ENCODE measurements around the gene TUBA4B.
A peak's percentile ranks its signal among the peaks of the same experiment; 100 is the strongest.

The TUBA4B gene

DNA sequence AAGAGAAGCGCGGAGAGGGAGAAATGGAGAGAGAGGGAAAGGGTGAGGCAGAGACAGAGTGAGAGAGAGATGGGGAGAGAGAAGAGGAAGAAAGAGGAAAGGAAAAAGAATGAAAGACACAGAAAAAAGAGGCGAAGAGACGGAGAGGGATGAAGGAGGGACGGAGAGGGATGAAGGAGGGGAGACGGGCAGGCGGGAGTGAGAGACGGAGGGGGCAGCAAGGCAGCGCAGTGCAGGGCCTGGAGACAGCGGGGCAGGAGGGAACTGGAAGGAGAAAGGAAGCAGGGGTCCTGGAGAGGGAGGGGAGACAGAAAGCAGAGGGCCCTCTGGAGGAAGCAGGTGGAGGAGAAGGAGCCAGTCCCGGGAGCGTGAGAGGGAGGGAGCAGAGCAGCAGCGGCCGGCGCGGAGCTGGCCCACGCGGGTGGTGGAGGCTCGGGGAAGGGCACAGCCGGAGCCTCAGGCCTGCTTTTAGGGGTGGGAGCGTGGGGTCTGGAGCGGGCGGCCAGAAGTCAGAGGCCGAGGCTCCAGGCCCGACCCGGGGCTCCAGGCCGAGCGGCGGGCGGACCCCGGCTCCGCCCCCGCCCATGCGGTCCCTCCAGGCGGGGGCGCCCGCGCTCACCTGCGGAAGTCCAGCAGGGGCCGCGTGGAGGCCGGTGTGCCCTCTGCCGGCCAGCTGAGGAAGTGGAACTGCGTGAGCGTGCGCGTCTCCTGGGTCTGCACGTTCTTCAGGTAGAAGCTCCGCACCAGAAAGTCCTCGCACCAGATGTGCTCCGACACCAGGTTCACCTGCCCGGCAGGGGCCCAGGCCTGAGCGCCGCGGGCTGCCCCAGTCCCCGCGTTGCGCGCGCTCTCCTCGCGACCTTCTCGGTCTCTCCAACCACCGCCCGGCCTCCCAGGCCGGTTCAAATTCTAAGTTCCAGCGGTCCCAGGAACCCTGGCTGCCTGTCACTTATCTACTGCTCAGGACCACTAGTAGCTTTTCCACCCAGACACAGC is 41.6 kb downstream of the TUBA4B start:
- peak overlapping the region; percentile 62 for H3K14ac ChIP-seq (ENCODE audit: low read length)
- peak overlapping the region; percentile 74 for H3K4me3 ChIP-seq (ENCODE audit: low read depth, low read length)
- peak overlapping the region; percentile 83 for H4K12ac ChIP-seq (ENCODE audit: low read depth, low read length)
- H3K79me1 ChIP-seq (ENCODE audit: low read length): peaks cover 4% of the 10 kb centered on the region
- H3K27me3 ChIP-seq (ENCODE audit: insufficient read depth, low read length): no peaks in the 10 kb centered on the region
- H3K18ac ChIP-seq (ENCODE audit: low read length): peak overlapping the region; percentile 18
- H2BK5ac ChIP-seq (ENCODE audit: low read depth, low read length, poor library complexity): peak overlapping the region; percentile 42
- H2BK12ac ChIP-seq (ENCODE audit: low read length): no peak overlapping the region
- H3K4me1 ChIP-seq (ENCODE audit: control insufficient read depth in 1 of 2, insufficient read depth in 2 of 2, low read length in 2 of 2): peaks cover 4% of the 10 kb centered on the region in 2 experiments
- H3K9ac ChIP-seq (ENCODE audit: low read length): peak overlapping the region; percentile 77
- H3K27ac ChIP-seq (ENCODE audit: low read depth, low read length): no peak overlapping the region
- no peak overlapping the region for H3K23ac ChIP-seq (ENCODE audit: low read length)
- H3K79me2 ChIP-seq (ENCODE audit: control insufficient read depth, insufficient read depth, low read length, poor library complexity): no peaks in the 10 kb centered on the region
- peak overlapping the region; percentile 61 for H2BK120ac ChIP-seq (ENCODE audit: insufficient read depth, low read length, poor library complexity)
- peak overlapping the region; percentile 81 for H3K4me2 ChIP-seq (ENCODE audit: low read length)
- peak overlapping the region; percentile 47 for H4K91ac ChIP-seq (ENCODE audit: low read depth, low read length)
- peak overlapping the region; percentile 75 for H2AFZ ChIP-seq (ENCODE audit: insufficient read depth, low read length, poor library complexity)
- no peaks in the 10 kb centered on the region for H3K9me3 ChIP-seq (ENCODE audit: insufficient read depth, low read depth, low read length)
- no peaks in the 10 kb centered on the region for H3K36me3 ChIP-seq (ENCODE audit: control insufficient read depth in 1 of 2, insufficient read depth in 2 of 2, low read length in 2 of 2)
- peak overlapping the region; percentile 88 for H4K8ac ChIP-seq (ENCODE audit: low read depth, low read length)
- H3K4ac ChIP-seq (ENCODE audit: low read depth, low read length): no peak overlapping the region
- DNase-seq: peak; percentile 91 to 96
- WGBS (ENCODE audit: extremely low coverage, insufficient coverage, insufficient read length): 100% methylated on average over 2 of the region's 67 CpGs
- H2AK5ac ChIP-seq (ENCODE audit: low read length): no peak overlapping the region

- Histone ChIP-seq H3K14ac (ENCODE audit: low read length) (no peak overlapping the region), H3K27ac (ENCODE audit: low read depth, low read length) (no peak overlapping the region), H3K4me1 (ENCODE audit: control insufficient read depth in 1 of 2, insufficient read depth in 2 of 2, low read length in 2 of 2) (peaks cover 4% of the 10 kb centered on the region in 2 experiments), H3K27me3 (ENCODE audit: insufficient read depth, low read length) (no peaks in the 10 kb centered on the region), H2BK120ac (ENCODE audit: insufficient read depth, low read length, poor library complexity) (no peak overlapping the region), H3K23ac (ENCODE audit: low read length) (no peak overlapping the region), H4K12ac (ENCODE audit: low read depth, low read length) (no peak overlapping the region), H3K9me3 (ENCODE audit: insufficient read depth, low read depth, low read length) (no peaks in the 10 kb centered on the region), H4K91ac (ENCODE audit: low read depth, low read length) (no peak overlapping the region), H3K4ac (ENCODE audit: low read depth, low read length) (no peak overlapping the region), H3K18ac (ENCODE audit: low read length) (no peak overlapping the region), H4K8ac (ENCODE audit: low read depth, low read length) (no peak overlapping the region), H2AFZ (ENCODE audit: insufficient read depth, low read length, poor library complexity) (no peak overlapping the region), H3K4me3 (ENCODE audit: low read depth, low read length) (no peak overlapping the region), H2BK5ac (ENCODE audit: low read depth, low read length, poor library complexity) (no peak overlapping the region), H2BK12ac (ENCODE audit: low read length) (no peak overlapping the region), H2AK5ac (ENCODE audit: low read length) (no peak overlapping the region), H3K4me2 (ENCODE audit: low read length) (no peak overlapping the region), H3K36me3 (ENCODE audit: control insufficient read depth in 1 of 2, insufficient read depth in 2 of 2, low read length in 2 of 2) (no peaks in the 10 kb centered on the region), H3K79me1 (ENCODE audit: low read length) (peaks cover 4% of the 10 kb centered on the region), H3K79me2 (ENCODE audit: control insufficient read depth, insufficient read depth, low read length, poor library complexity) (no peaks in the 10 kb centered on the region), H3K9ac (ENCODE audit: low read length) (no peak overlapping the region)
- no CpG with 5 or more reads among the region's 14 CpGs for WGBS (ENCODE audit: extremely low coverage, insufficient coverage, insufficient read length)
- no peak for DNase-seq
Observed at GRCh38 chr2:219296142-219296541, 43.1 kb downstream of the TUBA4B start.

DNA sequence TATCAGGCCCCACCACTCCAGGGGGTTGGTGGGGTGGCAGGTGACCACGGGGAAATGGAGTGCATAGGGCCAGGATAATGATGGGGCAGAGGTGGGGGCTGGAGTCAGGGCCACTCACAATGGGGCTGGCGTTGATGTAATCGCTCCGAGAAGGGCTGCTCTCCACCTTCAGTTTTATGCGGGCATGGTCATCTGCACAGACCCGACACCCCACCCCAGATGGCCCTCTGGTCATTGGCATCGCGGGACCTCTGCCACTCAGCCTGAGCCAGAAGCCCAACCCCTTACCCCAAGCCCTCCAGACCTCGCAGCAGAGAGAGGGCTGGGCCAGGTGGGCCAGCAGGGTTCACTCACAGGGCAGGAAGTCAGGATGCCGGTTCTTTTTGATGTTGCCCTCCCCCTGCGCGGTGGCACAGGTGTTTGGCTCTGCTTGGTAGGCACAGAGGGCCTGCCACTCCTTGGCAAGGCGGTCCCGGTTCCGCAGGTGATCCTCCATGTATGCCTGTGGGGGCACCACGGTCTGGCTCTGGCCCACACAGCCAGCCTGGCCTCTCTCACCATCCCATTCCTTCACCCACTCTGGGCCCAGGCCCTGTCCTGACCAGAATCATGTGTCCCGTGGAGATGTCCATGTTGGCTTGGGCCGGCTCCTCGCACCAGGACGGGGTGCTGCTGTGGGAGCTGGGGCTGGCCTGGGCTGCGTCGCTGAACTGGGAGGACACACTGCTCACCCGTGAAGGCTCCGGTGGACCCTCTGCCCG is 43.8 kb downstream of the TUBA4B start:
- H3K4me1 ChIP-seq (ENCODE audit: control insufficient read depth in 1 of 2, insufficient read depth in 2 of 2, low read length in 2 of 2): peaks cover 4% of the 10 kb centered on the region in 2 experiments
- no peak overlapping the region for H2BK5ac ChIP-seq (ENCODE audit: low read depth, low read length, poor library complexity)
- H3K36me3 ChIP-seq (ENCODE audit: control insufficient read depth in 1 of 2, insufficient read depth in 2 of 2, low read length in 2 of 2): no peaks in the 10 kb centered on the region
- no peak overlapping the region for H3K4ac ChIP-seq (ENCODE audit: low read depth, low read length)
- no peak for DNase-seq
- no peak overlapping the region for H3K4me3 ChIP-seq (ENCODE audit: low read depth, low read length)
- no peak overlapping the region for H2AFZ ChIP-seq (ENCODE audit: insufficient read depth, low read length, poor library complexity)
- H3K79me1 ChIP-seq (ENCODE audit: low read length): peaks cover 4% of the 10 kb centered on the region
- no peaks in the 10 kb centered on the region for H3K79me2 ChIP-seq (ENCODE audit: control insufficient read depth, insufficient read depth, low read length, poor library complexity)
- H3K18ac ChIP-seq (ENCODE audit: low read length): no peak overlapping the region
- H4K8ac ChIP-seq (ENCODE audit: low read depth, low read length): no peak overlapping the region
- H3K14ac ChIP-seq (ENCODE audit: low read length): no peak overlapping the region
- no peak overlapping the region for H3K27ac ChIP-seq (ENCODE audit: low read depth, low read length)
- no peak overlapping the region for H3K23ac ChIP-seq (ENCODE audit: low read length)
- no peak overlapping the region for H4K91ac ChIP-seq (ENCODE audit: low read depth, low read length)
- no peak overlapping the region for H3K9ac ChIP-seq (ENCODE audit: low read length)
- H2BK120ac ChIP-seq (ENCODE audit: insufficient read depth, low read length, poor library complexity): no peak overlapping the region
- H4K12ac ChIP-seq (ENCODE audit: low read depth, low read length): no peak overlapping the region
- no CpG with 5 or more reads among the region's 25 CpGs for WGBS (ENCODE audit: extremely low coverage, insufficient coverage, insufficient read length)
- H3K9me3 ChIP-seq (ENCODE audit: insufficient read depth, low read depth, low read length): no peaks in the 10 kb centered on the region
- no peak overlapping the region for H3K4me2 ChIP-seq (ENCODE audit: low read length)
- no peak overlapping the region for H2AK5ac ChIP-seq (ENCODE audit: low read length)
- H3K27me3 ChIP-seq (ENCODE audit: insufficient read depth, low read length): no peaks in the 10 kb centered on the region
- no peak overlapping the region for H2BK12ac ChIP-seq (ENCODE audit: low read length)

- Histone ChIP-seq H4K8ac (ENCODE audit: low read depth, low read length) (no peak overlapping the region), H3K4me3 (ENCODE audit: low read depth, low read length) (no peak overlapping the region), H3K18ac (ENCODE audit: low read length) (no peak overlapping the region), H3K23ac (ENCODE audit: low read length) (no peak overlapping the region), H3K4me2 (ENCODE audit: low read length) (no peak overlapping the region), H2BK12ac (ENCODE audit: low read length) (no peak overlapping the region), H3K4ac (ENCODE audit: low read depth, low read length) (no peak overlapping the region), H2BK120ac (ENCODE audit: insufficient read depth, low read length, poor library complexity) (no peak overlapping the region), H4K91ac (ENCODE audit: low read depth, low read length) (no peak overlapping the region), H3K79me2 (ENCODE audit: control insufficient read depth, insufficient read depth, low read length, poor library complexity) (no peaks in the 10 kb centered on the region), H3K14ac (ENCODE audit: low read length) (no peak overlapping the region), H3K27me3 (ENCODE audit: insufficient read depth, low read length) (no peaks in the 10 kb centered on the region), H4K12ac (ENCODE audit: low read depth, low read length) (no peak overlapping the region), H2AFZ (ENCODE audit: insufficient read depth, low read length, poor library complexity) (no peak overlapping the region), H3K36me3 (ENCODE audit: control insufficient read depth in 1 of 2, insufficient read depth in 2 of 2, low read length in 2 of 2) (no peaks in the 10 kb centered on the region), H3K4me1 (ENCODE audit: control insufficient read depth in 1 of 2, insufficient read depth in 2 of 2, low read length in 2 of 2) (peaks cover 4% of the 10 kb centered on the region in 2 experiments), H2BK5ac (ENCODE audit: low read depth, low read length, poor library complexity) (no peak overlapping the region), H3K27ac (ENCODE audit: low read depth, low read length) (no peak overlapping the region), H3K79me1 (ENCODE audit: low read length) (peaks cover 4% of the 10 kb centered on the region), H2AK5ac (ENCODE audit: low read length) (no peak overlapping the region), H3K9ac (ENCODE audit: low read length) (no peak overlapping the region), H3K9me3 (ENCODE audit: insufficient read depth, low read depth, low read length) (no peaks in the 10 kb centered on the region)
- no peak for DNase-seq
- WGBS (ENCODE audit: extremely low coverage, insufficient coverage, insufficient read length): no CpG with 5 or more reads among the region's 14 CpGs
Observed at GRCh38 chr2:219297766-219298456, 44.9 kb downstream of the TUBA4B start.

Data from trophoblast cell (in vitro differentiated cells and primary cell).